ENCODE results near the gene HEATR3.

The HEATR3 gene, protein sequence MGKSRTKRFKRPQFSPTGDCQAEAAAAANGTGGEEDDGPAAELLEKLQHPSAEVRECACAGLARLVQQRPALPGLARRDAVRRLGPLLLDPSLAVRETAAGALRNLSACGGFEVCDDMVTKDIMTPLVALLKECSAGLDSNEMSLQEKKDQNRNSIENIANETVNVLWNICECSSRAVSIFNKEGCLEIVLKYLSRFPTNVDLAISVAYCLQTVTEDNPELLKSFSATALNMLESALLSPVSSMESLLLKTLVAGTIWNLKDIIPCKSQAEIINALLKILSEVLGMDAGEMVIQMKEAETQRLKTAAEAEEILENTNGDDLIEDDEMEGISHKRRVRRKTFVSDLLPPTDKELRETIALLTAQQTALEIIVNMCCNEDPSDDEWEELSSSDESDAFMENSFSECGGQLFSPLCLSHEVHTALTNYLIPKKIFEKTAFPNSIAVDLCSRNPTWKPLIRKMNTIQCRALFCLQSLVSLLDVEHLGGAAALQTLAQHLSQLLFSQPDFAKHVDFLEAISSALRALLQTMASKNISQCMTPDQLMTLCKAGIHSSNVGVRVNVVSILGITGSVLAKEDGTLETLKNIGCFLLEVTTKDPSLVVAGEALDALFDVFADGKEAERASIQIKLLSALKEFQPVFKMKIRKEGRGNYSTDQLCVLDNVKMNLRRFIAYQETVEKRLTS

DNA sequence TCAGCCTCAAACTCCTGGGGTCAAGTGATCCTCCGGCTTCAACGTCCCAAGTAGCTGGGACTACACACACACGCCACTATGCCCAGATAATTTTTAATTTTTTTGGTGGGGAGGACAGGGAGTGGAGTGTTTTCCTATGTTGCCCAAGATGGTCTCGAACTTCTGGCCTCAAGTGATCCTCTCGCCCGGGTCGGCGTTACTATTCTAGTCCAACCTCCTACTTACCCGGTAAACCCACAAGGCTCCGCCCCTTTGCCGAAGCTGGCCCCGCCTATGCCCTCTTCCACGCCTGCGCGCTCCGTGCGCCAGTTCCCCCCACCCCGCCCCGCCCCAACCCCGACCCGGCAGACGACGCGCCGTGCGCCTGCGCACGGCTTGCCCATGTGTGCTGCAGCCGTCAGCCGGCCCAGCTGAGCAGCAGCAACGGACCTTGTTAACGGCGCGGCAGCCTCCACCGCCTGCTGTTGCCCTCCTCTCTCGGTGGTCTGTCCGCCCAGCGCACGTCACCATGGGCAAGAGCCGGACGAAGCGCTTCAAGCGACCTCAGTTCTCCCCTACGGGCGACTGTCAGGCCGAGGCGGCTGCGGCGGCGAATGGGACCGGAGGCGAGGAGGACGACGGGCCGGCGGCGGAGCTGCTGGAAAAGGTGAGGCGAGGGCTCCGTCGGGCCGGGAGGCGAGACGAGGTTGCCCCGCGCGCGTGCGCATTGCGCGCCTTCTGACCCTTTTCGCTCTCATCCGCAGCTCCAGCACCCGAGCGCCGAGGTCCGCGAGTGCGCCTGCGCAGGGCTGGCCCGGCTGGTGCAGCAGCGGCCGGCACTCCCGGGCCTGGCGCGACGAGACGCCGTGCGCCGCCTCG, at the start of gene HEATR3:
Gene HEATR3, plus strand, starts transcription at position 347 of the 858 bp plus-strand sequence. Its CDS starts 162 bp downstream, at position 509.
- peak; percentile 35 for DNase-seq (ENCODE audit: low read depth, low spot score)

DNA sequence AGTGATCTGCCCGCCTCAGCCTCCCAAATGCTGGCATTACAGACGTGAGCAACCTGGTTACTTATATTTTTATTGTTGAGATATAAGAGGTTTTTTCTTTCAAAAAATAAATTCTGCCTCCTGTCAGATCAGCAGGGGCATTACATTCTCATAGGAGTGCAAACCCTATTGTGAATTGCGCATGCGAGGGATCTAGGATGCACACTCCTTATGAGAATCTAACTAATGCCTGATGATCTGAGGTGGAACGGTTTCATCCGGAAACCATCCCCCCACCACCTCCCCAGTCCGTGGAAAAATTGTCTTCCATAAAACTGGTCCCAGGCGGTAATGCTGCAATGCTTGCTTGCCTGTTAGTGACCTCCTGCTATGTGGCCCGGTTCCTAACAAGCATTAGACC, 48.2 kb upstream of the HEATR3 start:
- DNase-seq (ENCODE audit: low read depth, low spot score), result no peak

DNA sequence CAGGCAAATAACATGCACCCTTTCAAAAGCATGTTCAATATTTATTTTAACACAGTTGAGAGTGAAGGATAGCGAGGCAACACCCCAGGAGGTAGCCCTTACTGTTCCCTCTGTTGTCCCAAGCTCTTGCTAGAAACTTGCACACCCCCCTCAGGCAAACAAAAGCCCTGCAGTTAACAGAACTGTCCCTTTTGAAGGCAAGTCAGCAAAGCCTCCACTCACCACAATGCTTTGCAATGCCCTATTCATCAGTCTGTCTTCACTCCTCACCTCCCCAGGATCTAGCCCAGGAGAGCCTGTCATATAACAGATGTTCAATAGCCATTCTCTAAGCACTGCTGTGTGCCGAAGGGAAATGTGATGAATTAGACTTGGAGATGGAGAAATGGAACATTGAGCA, 44.2 kb upstream of the HEATR3 start:
- DNase-seq (ENCODE audit: low read depth, low spot score), result peak; percentile 15

DNA sequence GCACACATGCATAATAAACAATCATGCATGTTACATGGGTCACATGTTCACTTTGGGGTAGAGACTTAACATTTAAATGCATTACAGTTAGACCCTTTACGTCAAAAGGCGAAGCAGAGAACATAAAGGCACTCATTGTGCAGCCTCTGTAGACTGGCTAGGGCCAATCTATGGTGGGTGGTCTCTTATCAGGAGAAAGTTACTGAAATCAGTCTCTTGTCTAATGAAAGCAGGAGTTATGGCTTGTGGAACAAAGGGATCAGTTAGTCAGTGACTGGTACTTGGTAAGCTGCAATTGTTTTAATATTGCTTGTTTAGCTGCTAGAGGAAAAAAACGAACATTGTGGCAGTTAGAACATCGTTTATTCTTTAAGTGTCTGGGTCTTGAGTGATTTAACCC, 42.1 kb upstream of the HEATR3 start:
- DNase-seq (ENCODE audit: low read depth, low spot score), result no peak

DNA sequence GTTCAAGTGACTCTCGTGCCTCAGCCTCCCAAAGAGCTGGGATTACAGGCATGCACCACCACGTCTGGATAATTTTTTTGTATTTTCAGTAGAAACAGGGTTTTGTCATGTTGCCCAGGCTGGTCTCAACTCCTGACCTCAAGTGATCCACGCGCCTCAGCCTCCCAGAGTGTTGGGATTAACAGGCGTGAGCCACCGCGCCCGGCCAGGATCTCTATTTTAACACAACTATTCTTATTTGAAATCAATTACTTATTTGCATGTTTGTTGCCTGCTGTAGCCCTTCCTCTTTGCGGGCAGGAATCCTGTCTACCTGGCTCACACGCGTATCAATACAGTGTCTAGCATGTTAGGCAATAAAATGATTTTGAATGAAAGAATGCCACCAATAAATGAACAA, 41.6 kb upstream of the HEATR3 start:
- no peak for DNase-seq (ENCODE audit: low read depth, low spot score)

DNA sequence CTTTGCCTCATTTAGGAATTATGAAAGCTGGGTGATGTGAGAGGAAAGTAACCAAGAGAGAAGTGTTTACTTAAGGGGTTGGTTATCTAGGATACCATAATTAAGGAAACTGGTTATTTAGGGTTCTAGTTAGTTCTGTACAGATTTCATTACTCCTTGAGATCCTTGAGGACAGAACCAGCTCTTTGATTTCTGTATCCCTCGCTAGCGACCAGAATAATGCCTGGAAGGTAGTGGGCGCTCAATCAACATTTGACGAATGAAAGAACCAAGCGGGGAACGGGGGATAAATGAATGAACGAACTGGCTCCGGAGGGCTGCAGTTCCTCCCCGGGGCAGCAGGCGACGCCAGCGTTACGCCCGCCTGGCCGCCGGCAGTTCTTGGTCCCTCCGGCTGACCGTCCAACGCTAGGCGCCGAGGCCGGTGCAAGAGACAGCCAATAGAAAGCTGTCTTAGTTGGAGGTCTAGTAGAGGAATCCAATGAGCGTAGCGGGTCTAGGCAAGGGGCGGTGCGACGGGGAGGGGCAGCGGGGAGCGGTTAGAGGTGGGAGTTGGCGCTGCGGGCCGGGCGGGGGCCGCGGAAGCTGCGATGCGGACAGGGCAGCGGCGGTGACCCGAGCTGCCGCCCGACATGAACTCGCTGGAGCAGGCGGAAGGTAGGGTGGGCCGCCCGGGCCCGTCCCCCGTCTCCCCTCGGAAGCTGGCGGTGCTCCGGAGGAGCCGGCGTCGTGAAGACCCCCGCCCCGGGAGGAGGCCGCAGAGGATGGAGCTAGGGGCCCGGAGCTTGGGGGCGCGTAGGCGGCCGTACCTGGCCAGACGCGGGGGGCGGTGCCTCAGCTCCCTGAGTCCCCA, 40.9 kb upstream of the HEATR3 start, which contains the start of gene CNEP1R1:
Gene CNEP1R1, plus strand, starts transcription at position 542 of the 853 bp plus-strand sequence. Its CDS starts 91 bp downstream, at position 633.
- peak; percentile 80 for DNase-seq (ENCODE audit: low read depth, low spot score)

DNA sequence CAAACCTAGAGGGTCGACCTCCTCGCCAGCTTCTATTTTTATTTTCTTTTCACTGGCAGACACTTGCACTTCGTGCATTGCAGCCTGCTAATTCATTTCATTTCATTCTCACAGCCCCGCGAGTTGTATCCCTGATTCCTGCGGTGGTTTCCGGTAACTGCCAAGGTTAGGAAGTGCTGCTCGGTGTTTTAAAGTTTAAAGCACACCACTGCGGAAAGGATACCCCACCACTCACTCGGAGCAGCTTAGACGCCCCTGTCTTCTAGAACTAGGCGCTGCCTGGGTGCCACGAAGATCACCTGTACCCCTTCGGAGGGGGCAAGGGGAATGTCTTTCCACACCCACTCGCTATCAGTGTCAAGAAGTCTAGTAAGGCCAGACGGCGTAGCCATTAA, 40.2 kb upstream of the HEATR3 start:
- DNase-seq (ENCODE audit: low read depth, low spot score), result no peak

DNA sequence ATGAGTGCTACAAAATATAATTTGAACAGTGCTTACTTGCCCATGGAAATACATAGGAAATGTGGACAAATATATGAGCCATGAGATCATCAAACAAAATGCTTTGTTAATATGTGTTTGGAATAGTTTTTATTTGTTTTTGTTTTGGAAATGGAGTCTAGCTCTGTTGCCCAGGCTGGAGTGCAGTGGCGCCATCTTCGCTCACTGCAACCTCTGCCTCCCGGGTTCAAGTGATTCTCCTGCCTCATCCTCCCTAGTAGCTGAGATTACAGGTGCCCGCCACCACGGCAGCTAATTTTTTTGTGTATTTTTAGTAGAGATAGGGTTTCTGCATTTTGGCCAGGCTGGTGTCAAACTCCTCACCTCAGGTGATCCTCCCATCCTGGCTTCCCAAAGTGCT, 37.9 kb upstream of the HEATR3 start:
- DNase-seq (ENCODE audit: low read depth, low spot score), result no peak

DNA sequence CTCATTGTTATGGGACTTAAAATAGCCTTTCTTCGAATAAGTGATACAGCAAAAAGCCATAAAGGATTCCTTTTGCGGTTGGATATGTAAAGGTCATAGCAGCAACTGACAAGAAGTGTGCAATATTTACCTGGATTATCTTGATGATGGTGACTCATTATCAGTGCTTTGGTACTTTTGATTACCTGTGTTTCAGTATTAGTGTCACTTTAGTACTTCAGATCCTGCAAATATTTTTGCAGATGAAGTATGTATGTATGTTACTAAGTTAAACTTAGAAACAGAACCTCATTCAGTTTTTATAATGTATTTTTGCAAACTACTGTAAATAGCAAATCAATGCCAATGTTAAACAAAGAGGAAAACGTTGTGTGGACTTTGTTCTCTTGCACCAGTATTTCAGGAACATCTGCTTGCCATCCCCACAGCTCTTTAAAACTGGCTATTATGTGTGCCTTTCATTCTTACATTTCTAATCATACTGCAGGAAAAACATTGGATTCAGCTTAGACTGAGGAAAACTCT, 30.2 kb upstream of the HEATR3 start:
- DNase-seq (ENCODE audit: low read depth, low spot score), result no peak

DNA sequence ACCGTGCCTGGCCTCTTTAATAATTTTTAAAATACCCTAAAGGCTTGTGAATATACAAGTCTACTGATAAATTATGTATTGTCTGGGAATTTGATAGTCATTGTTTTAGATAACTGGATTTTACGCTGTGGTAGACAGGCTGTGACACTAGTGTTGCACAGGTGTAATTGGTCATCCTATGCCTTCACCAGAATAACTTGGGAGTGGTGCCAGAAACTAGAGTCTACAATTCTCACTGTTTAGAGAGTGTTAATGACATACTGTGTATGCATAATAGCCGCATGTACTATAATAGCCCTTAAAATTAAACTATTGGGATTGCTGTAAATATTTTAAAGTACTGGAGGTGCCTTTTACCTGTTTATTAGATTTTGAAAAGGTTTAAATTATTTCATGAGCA, 29.3 kb upstream of the HEATR3 start:
- no peak for DNase-seq (ENCODE audit: low read depth, low spot score)

DNA sequence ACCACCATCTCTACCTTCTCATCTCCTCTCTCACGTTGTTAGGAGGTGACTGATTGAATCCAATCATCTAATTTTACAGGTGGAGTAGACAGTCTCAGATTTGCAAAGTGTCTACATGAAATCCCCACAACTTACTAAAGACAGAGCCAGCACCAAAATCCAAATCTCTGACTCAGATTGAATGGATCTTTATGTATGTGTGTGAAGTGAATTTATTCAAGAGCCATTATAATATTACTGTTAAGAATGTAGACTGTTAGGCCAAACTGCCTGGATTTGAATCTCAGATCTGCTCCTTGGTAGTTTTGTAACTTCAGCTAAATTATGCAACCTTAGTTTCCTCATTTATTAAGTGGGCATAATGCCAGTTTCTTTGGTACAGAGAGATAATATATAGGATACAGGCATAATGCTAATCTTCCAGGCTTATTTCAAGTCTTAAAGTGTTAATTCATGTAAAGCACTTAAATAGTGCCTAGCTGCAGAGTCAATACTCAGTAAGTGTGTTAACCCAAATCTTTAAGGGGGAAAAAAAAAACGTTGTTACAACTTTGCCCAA, 28.0 kb upstream of the HEATR3 start:
- DNase-seq (ENCODE audit: low read depth, low spot score), result no peak

DNA sequence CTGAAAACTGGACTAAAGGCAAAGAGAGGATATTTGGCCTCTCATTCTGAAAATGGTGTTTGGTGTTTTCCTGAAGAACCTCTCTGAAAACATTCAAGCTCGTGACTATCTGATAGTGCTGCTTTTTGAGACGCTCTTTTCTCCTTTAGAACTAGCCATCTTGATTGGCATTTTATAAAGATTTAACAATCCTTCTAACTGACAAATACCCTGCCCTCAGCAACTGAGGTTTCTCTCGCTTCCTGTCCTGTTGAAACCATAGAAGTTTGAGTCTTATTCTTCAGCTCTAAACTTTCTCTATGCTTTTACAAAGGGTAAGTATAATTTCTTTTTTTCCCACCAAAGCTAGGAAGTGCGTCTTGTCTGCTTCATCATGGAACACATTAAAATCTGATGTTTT, 27.5 kb upstream of the HEATR3 start:
- no peak for DNase-seq (ENCODE audit: low read depth, low spot score)

DNA sequence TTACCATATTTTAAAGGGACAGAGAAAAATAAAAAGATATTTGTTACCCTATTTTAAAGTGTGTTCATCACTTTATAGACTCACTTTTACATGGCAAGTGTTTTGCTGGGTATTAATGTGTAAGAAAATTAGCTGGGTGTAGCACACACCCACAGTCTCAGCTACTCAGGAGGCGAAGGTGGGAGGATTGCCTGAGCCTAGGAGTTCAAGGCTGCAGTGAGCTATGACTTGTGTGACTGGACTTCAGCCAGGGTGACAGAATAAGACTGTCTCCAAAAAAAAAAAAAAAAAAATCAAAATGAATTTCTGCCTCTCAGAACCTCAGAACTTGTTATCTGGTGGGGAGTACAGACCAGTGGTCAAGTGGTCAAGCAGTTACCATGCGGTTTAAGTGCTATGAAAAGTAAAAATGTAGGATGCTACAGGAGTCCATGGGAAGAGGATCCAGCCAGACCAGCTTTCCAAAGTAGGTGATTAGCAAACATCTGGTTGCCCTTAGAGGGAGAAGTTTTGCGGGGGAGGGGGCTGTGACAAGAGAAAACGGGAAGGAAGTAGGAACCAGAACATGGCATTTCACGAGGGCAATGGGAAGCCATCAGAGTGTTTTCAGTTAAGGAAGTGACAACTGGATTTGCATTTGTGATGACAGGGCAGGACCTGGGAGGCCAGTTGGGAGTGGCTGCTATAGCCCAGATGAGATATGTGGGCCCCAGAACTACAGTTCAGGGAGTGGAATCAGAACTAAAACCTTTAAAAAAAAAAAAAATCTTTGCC, 26.8 kb upstream of the HEATR3 start:
- DNase-seq (ENCODE audit: low read depth, low spot score), result no peak

DNA sequence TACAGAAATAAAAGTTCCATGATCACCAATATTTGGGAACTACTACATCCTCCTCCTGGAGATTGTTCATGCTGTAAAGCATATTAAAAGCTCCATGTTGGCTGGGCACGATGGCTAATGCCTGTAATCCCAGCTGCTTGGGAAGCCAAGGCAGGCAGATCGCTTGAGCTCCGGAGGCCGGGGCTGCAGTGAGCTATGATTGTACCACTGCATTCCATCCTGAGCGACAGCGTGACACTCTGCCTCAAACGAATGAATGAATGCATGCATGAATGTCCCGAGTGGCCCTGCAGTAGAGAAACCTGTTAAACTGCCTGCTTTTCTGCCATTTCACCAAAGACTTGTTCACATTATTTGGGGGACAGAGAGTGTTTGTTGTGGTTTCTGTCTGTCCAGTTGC, 25.8 kb upstream of the HEATR3 start:
- DNase-seq (ENCODE audit: low read depth, low spot score), result no peak

DNA sequence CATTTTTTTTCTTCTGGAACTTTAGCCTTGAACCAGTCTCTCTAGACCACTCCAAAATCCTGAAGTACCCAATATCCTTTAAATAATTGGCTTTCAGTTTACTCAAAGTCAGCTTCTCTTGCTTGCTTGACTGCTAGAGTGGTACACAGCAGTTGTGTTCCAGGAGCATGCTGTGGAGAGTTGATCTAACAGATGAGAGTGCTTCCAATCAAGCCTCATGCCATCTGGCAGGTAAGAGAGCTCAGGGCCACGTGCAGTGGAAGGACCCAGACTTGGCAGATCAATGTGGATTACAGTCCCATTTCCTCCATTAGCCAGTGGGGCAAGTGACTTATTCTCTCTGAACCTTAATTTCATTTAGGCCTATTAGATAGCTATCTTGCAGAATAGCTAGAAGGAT, 25.1 kb upstream of the HEATR3 start:
- DNase-seq (ENCODE audit: low read depth, low spot score), result no peak

DNA sequence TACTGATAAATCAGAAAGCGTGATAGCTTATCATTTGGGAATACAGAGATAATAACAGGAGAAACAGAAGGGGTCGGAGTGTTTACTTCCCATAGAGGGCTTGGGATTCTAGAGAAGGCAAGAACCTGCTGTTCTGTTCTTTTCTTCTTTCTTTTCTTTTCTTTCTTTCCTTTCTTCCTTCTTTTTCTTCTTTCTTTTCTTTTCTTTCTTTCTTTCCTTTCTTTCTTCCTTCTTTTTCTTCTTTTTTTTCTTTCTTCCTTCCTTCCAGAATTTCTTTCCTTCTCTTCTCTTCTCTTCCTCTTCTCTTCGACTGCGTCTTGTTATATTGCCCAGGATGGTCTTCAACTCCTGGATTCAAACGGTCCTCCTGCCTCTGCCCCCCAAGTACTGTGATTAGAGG, 22.4 kb upstream of the HEATR3 start:
- no peak for DNase-seq (ENCODE audit: low read depth, low spot score)

DNA sequence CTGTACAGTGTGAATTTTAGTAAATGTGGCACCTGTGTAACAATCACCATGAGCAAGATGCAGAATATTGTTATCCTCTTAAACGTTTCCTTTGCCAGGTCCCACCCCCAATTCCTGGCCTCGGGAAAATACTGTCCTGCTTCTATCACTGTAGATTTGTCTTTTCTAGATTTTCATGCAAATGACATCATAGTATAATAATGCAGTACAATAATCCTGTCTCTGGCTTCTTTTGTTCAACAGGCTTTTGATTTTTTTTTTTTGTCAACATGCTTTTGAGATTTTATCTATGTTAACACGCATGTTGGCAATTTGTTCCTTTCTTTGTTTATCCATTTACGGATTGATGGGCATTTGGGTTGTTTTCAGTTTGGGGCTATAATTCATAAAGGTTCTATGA, 20.4 kb upstream of the HEATR3 start:
- no peak for DNase-seq (ENCODE audit: low read depth, low spot score)

DNA sequence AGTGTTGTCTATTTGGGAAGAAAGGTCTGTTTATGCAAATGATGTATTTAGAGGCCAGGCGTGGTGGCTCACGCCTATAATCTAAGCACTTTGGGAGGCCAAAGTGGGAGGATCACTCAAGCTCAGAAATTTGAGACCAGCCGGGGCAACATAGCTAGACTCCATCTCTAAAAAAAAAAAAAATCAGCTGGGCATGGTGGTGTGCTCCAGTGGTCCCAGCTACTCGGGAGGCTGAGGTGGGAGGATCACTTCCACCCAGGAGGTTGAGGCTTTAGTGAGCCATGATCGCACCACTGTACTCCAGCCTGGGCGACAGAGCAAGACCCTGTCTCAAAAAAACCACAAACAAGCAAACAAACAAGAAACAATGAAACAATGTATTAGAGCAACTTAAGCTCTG, 18.9 kb upstream of the HEATR3 start:
- no peak for DNase-seq (ENCODE audit: low read depth, low spot score)

DNA sequence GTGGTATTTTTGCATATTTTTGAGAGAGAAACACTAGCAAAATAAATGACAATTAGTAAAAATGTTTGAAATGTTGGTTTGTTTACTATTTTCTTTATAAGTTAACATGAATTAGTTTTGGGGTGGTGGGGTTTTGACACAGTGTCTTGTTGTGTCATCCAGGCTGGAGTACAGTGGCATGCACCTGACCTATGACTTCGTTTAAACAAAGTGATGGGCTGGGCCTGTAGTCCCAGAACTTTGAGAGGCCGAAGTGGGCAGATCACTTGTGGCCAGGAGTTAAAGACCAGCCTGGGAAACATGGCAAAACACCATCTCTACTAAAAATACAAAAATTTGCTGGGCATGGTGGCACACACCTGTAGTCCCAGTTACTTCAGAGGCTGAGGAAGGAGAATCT, 17.9 kb upstream of the HEATR3 start:
- DNase-seq (ENCODE audit: low read depth, low spot score), result no peak

DNA sequence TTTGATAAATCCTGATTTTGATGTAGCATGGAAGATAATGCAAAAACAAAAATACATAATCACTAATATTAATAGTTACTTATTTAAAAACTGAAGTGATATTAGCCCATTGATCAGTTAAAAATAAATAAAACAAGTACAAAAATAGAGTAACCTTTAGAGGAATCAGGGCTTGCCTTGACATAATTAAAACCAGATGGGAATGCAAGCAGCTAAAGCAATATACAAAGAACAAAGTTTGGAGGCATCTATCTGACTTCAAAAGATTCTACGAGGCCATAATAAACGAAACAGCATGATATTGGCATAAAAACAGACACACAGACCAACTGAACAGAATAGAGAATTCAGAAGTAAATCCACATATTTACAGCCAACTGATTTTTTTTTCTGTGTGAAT, 15.0 kb upstream of the HEATR3 start:
- no peak for DNase-seq (ENCODE audit: low read depth, low spot score)
